Brain microvascular endothelial cell (primary cell): ENCODE measurements around the gene C11orf24.

Experiments used
- DNase-seq: peaks from one replicate; pipeline ENCODE4 v3.0.0-alpha.2; 2020
- H3K27ac ChIP-seq: fragments of 250-450 bp; sonication (Bioruptor Pico); 2 replicates; pipeline ENCODE4 v1.5.1; 2020; ENCODE audit warnings: mild to moderate bottlenecking, moderate library complexity
- H3K27me3 ChIP-seq: fragments of 250-450 bp; sonication (Bioruptor Pico); replicated peaks from 2 replicates; pipeline ENCODE4 v1.5.1; 2020; ENCODE audit warnings: mild to moderate bottlenecking
- H3K36me3 ChIP-seq: fragments of 250-450 bp; sonication (Bioruptor Pico); replicated peaks from 2 replicates; pipeline ENCODE4 v1.5.1; 2020; ENCODE audit warnings: mild to moderate bottlenecking
- H3K4me3 ChIP-seq: 2 replicates; pipeline ENCODE4 v1.5.1; 2011; ENCODE audit warnings: low read depth, mild to moderate bottlenecking, control low read depth, low read length, moderate library complexity
- CTCF ChIP-seq: IDR thresholded peaks from 2 replicates; pipeline ENCODE4 v1.5.1; 2011; ENCODE audit warnings: low read depth, mild to moderate bottlenecking, moderate library complexity, low read length, control low read depth, inconsistent platforms; ENCODE audit errors: missing control alignments
- in situ Hi-C: cut with HindIII; loops from 2 replicates; pipeline ENCODE4 v1.10.0; 2017; ENCODE audit warnings: low sequenced_read_pairs, low pct_ligation_motif_present

C11orf24 gene

GRCh38 chr11:68260484-68260883, 11.3 kb downstream of the C11orf24 start:
- in situ Hi-C loops = no loop called here
- Histone ChIP-seq H3K36me3 (peaks cover 44% of the 10 kb centered on the region), H3K4me3 (no peak overlapping the region), H3K27ac (no peak overlapping the region), H3K27me3 (no peaks in the 10 kb centered on the region)
- DNase-seq = no peak
- TF ChIP-seq CTCF = no peak

GRCh38 chr11:68259122-68259959, 12.4 kb downstream of the C11orf24 start:
- in situ Hi-C loops = no loop called here
- Histone ChIP-seq H3K36me3 (peaks cover 34% of the 10 kb centered on the region), H3K27me3 (no peaks in the 10 kb centered on the region), H3K4me3 (no peak overlapping the region), H3K27ac (no peak overlapping the region)
- TF ChIP-seq CTCF = no peak
- no peak for DNase-seq

GRCh38 chr11:68258363-68258765, 13.4 kb downstream of the C11orf24 start:
- H3K27me3 ChIP-seq = no peaks in the 10 kb centered on the region
- no peak overlapping the region for H3K4me3 ChIP-seq
- no peak for DNase-seq
- H3K36me3 ChIP-seq = peaks cover 30% of the 10 kb centered on the region
- H3K27ac ChIP-seq = no peak overlapping the region
- TF ChIP-seq CTCF = no peak
- in situ Hi-C loops = no loop called here

GRCh38 chr11:68257477-68258362, 14.1 kb downstream of the C11orf24 start:
- DNase-seq = peak; percentile 96
- no peak overlapping the region for H3K4me3 ChIP-seq

GRCh38 chr11:68256331-68256741, 15.4 kb downstream of the C11orf24 start:
- no peak for TF ChIP-seq CTCF
- no peaks in the 10 kb centered on the region for H3K27me3 ChIP-seq
- H3K4me3 ChIP-seq = peak overlapping the region; percentile 24
- DNase-seq = peak; percentile 63
- in situ Hi-C loops = no loop called here
- peaks cover 12% of the 10 kb centered on the region for H3K36me3 ChIP-seq
- peak overlapping the region; percentile 65 for H3K27ac ChIP-seq

More at GRCh38 chr11:68257477-68258362, 14.1 kb downstream of the C11orf24 start:
- in situ Hi-C loops = no loop called here
- Histone ChIP-seq H3K36me3 (peaks cover 23% of the 10 kb centered on the region), H3K27me3 (no peaks in the 10 kb centered on the region), H3K27ac (no peak overlapping the region)
- TF ChIP-seq CTCF = peak; percentile 86
